Hematopoietic multipotent progenitor cell treated with erythropoietin and hydrocortisone succinate and interleukin-3 and kit ligand, for 6 days (in vitro differentiated cells): Measurements from ENCODE around the gene ACBD3.

Experiments used
- DNase-seq: peaks from one replicate; pipeline ENCODE4 v3.0.0-alpha.2; 2015

ACBD3 gene

GRCh38 chr1:226199971-226200370 lies 13.4 kb upstream of the ACBD3 start:
- DNase-seq = no peak

- DNase-seq = no peak
Measured at GRCh38 chr1:226195144-226195543, 8.6 kb upstream of the ACBD3 start.

- DNase-seq = no peak
Measured at GRCh38 chr1:226187380-226187779, 839 bp upstream of the ACBD3 start.

GRCh38 chr1:226187019-226187322 lies 430 bp upstream of the ACBD3 start:
- no peak for DNase-seq

- DNase-seq = peak; percentile 23
Measured at GRCh38 chr1:226185141-226186036, 1.2 kb downstream of the ACBD3 start.

GRCh38 chr1:226181996-226182714 lies 4.4 kb downstream of the ACBD3 start:
- peak; percentile 86 for DNase-seq

- DNase-seq = no peak
Measured at GRCh38 chr1:226176870-226177269, 9.7 kb downstream of the ACBD3 start.

GRCh38 chr1:226172589-226172988 lies 14.0 kb downstream of the ACBD3 start:
- no peak for DNase-seq

GRCh38 chr1:226166341-226166740 lies 20.2 kb downstream of the ACBD3 start:
- no peak for DNase-seq

GRCh38 chr1:226164154-226164553 lies 22.4 kb downstream of the ACBD3 start:
- no peak for DNase-seq

GRCh38 chr1:226162898-226163297 lies 23.6 kb downstream of the ACBD3 start:
- no peak for DNase-seq

GRCh38 chr1:226158983-226159382 lies 27.6 kb downstream of the ACBD3 start:
- no peak for DNase-seq

- DNase-seq = no peak
Measured at GRCh38 chr1:226158457-226158856, 28.1 kb downstream of the ACBD3 start.

GRCh38 chr1:226157761-226158316 lies 28.7 kb downstream of the ACBD3 start:
- no peak for DNase-seq

GRCh38 chr1:226154593-226154992 lies 31.9 kb downstream of the ACBD3 start:
- DNase-seq = no peak

- peak; percentile 41 for DNase-seq
Measured at GRCh38 chr1:226149806-226150205, 36.7 kb downstream of the ACBD3 start.

GRCh38 chr1:226148121-226148648 lies 38.4 kb downstream of the ACBD3 start:
- no peak for DNase-seq

GRCh38 chr1:226144045-226144444 lies 42.5 kb downstream of the ACBD3 start:
- peak; percentile 47 for DNase-seq

GRCh38 chr1:226135709-226136108 lies 50.8 kb downstream of the ACBD3 start:
- no peak for DNase-seq

- no peak for DNase-seq
Measured at GRCh38 chr1:226135059-226135651, 51.4 kb downstream of the ACBD3 start.

GRCh38 chr1:226134170-226135058 lies 52.1 kb downstream of the ACBD3 start:
- no peak for DNase-seq

- DNase-seq = no peak
Measured at GRCh38 chr1:226133504-226134123, 52.9 kb downstream of the ACBD3 start.
